SKM-1 (cell line): Measurements from ENCODE around the gene NTM.

Experiments
- DNase-seq: peaks from one replicate; lab custom pipeline; 2025; ENCODE audit not compliant: unreplicated experiment; lab: John Stamatoyannopoulos, UW

The NTM gene

DNA sequence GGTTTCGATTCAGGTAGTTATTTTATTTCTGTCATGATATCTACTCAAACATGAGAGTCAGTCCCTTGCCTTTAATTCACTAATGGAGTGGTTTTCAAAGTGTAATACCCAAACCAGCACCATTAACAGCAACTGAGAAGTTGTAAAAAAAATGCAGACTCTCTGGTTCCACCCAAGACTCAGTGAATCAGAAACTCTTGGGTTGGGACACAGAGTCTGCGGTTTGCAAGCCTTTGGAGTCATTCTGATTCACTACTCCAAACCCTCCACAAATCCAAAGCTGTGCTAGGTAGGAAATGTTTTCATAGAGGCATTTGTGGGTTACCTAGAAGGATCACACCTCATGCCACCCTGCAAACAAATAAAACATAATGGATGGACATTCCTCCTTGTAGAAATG, 340.1 kb downstream of the NTM start:
- no peak for DNase-seq

- no peak for DNase-seq
Measured at GRCh38 chr11:131712897-131713296, 342.5 kb downstream of the NTM start.

DNA sequence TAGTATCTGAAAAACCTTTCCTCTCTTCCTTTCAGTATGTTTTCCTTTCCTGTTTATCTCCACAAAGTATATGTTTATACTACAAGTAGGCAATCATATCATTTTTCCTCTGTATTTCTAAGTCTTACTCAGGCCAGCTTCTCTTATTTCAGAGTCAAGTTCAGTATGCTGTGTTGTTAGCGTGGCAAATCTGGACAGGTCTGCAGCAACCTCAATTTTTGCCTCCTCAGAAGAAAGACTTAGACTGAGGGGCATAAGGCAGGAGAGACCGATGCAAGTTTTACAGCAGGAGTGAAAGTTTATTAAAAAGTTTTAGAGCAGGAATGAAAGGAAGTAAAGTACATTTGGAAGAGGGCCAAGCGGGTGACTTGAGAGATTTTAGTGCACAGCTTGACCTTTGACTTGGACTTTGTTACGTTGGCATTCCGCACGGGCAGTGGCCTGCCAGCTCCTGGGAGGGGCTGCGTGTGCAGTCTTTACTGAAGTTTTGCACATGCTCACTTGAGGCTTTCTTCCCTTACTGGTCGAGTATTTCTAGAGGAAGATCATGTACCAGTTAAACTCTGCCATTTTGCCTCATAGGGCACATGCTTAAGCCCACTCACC, 343.2 kb downstream of the NTM start:
- DNase-seq = no peak

DNA sequence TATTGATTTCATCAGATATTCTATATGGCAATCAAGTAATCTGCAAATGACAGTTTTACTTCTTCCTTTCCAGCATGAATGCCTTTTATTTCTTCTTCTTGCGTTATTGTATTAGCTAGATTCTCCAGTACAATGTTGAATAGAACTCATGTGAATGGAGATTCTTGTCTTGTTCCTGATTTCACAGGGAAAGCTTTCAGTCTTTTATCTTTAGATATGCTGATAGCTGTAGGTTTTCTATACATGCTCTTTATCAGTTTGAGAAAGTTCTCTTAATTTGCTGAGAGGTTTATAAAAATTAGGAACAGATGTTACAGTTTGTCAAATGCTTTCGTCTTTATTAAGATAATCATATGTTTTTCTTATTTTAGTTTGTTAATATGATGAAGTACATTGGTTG, 347.2 kb downstream of the NTM start:
- DNase-seq = no peak

- no peak for DNase-seq
Measured at GRCh38 chr11:131723088-131723487, 352.7 kb downstream of the NTM start.

GRCh38 chr11:131724436-131724975, 354.1 kb downstream of the NTM start:
- DNase-seq = no peak

- DNase-seq = no peak
Measured at GRCh38 chr11:131734871-131735270, 364.5 kb downstream of the NTM start.

DNA sequence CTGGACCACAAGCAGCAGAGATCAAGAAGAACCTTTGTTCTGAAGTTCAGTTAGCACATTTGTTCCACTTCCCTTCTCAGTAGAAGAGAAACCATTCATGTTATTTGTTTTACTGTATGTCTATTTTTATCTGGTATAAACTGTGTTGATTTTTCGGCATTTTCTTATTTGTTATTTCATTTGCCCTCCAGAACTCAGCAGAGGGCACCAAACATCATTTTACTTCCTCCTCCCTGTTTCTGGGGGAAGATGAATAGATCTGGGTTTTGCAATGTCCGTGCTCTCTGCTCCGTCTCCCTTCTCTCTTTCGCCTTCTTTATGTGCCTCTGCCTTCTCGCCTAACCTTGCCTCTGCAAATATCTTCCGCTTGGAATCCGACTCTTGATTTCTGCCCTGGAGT, 366.9 kb downstream of the NTM start:
- no peak for DNase-seq

DNA sequence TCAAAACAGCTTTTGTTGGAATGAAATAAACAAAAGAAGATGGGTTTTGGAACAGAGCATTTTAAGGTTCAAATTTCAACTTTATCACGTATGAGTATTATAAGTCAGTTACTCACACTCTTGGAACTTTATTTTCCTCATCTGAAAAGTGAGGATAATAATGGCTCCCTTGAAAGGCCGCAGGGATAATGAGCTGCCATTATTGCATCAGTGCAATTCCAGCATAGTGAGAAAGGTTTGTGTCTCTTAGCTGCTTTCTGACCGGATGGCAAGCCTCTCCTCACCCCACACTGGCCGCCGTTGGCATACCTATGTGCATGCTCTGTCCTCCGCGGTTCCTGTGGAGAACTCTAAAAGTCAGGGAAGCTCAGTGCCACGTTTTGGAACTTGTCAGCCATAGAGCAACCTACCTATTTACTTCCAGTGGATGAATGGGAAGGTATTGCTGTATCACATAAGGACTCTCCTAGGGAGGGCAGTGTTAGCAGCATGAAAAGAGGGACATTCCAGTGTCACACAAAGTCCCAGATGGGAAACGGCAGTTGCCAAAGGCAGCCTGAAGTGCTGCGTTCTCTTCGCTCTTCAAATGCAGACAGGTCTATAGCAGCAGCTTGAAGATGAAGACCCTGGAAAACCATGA, 368.9 kb downstream of the NTM start:
- DNase-seq = no peak

GRCh38 chr11:131744847-131745246, 374.4 kb downstream of the NTM start:
- DNase-seq = no peak

- DNase-seq = no peak
Measured at GRCh38 chr11:131745405-131745804, 375.0 kb downstream of the NTM start.

DNA sequence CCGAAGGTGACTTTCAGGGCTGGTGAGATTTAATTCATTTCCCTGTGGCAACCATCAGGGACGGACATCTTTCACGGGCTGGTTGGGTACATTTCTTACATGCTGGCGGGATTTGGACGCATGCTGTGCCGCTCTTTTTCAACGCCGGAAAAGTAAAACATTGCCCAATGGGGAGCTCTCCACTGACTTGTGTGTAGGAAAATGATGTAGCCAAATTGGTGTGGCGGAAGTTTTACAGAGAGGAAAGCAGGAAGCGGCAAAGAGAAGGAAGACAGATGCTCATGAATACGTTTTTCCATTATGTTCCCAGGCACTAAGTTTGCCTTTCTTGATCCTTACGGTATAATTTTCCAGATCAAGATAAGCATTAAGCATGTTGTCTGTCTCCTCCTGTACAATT, 375.8 kb downstream of the NTM start:
- no peak for DNase-seq

- peak; percentile 6 for DNase-seq
Measured at GRCh38 chr11:131748151-131749050, 378.0 kb downstream of the NTM start.

- no peak for DNase-seq
Measured at GRCh38 chr11:131749101-131749500, 378.7 kb downstream of the NTM start.

DNA sequence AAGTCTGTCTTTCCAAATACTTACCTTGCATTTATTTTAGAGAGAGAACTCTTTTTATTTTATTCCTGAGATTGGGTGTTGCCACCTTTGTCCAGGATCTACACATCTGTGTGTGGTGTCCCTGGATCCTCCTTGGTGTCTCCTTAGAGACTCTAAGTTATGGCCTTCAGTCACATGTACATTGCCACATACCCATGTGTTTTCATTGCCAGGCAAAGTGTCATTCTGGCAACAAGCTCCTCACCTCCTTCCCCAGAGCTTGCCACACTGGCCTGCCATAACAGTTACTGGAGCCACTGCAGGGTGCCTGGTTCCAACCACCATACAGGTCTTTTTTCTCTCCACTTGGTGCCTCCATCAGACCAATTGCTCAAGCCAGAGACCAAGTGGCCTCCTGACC, 379.7 kb downstream of the NTM start:
- no peak for DNase-seq

DNA sequence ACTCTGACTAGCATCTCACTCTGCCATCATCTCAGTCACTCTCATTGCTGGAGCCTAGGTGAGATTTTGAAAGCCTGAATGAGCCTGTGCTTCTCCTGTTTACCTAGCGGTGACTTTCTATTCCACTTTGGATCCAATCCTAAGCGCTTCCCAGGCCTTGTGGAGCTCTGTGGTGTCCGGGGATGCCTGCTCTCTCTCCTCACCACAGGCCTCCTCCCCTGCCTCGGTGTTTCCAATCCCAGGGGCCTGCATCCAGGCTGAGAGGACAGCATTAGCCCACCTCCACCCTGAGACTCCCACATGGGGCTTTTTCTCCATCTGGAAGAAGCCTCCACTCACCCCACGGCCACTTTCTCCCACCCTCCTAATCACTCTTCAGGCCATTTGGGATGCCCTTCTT, 380.3 kb downstream of the NTM start:
- no peak for DNase-seq

DNA sequence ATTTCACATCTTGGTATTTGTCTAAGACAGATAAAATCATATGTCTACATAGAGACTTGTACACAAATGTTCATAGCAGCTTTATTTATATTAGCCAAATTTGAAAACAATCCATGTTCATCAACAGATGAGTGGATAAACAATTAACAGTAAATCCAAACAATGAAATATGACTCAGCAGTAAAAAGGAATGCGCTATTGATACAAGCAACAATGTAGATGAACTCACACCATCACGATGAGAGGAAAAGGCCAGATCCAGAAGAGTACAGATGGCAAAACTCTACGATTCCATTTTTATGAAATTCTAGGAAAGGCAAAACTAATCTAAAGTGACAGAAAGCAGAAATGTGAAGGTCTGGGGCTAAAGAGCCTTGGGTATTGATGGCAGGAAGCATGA, 384.3 kb downstream of the NTM start:
- no peak for DNase-seq

DNA sequence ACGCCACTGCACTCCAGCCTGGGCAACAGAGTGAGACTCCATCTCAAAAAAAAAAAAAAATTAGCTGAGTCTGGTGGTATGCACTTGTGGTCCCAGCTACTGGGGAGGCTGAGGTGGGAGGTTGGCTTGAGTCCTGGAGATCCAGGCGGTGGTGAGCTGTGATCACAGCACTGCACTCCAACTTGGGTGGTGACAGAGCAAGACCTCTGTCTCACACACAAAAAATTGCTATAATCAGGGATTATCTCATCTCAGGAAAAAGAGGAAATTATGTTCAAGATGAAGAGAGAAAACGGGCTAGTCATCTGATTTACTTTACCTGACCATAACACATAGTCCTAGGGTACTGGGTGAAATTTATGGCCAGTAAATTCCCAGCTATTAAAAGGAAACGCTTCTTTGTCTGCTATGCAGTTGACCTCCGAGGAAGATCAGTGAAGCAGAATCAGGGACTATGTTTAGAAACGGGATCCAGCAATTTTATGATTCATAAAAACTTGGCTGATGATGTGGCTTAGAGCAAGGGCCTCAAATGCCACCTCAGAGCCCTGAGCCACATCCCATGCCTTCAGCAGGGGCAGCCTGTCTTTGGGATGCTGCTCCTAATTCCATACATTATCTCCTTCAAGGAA, 386.2 kb downstream of the NTM start:
- no peak for DNase-seq

- DNase-seq = no peak
Measured at GRCh38 chr11:131758726-131759125, 388.3 kb downstream of the NTM start.

GRCh38 chr11:131759140-131759539, 388.7 kb downstream of the NTM start:
- DNase-seq = no peak
